COLO668 (cell line): ENCODE measurements around the gene CCDC198.

Experiments
- DNase-seq: peaks from one replicate; lab custom pipeline; 2025; ENCODE audit not compliant: unreplicated experiment; lab: John Stamatoyannopoulos, UW

The CCDC198 gene

GRCh38 chr14:57493467-57494181, at the start of gene CCDC198:
CCDC198 (minus strand) TSS chr14:57493857; CDS start chr14:57493715, 142 bp downstream.
- no peak for DNase-seq

GRCh38 chr14:57533214-57533613, 39.6 kb upstream of the CCDC198 start:
- DNase-seq: peak; percentile 31

- DNase-seq: no peak
Observed at GRCh38 chr14:57530571-57530970, 36.9 kb upstream of the CCDC198 start.

GRCh38 chr14:57526942-57527341, 33.3 kb upstream of the CCDC198 start:
- DNase-seq: no peak

GRCh38 chr14:57519043-57519442, 25.4 kb upstream of the CCDC198 start:
- no peak for DNase-seq

- peak; percentile 28 for DNase-seq
Observed at GRCh38 chr14:57512220-57512619, 18.6 kb upstream of the CCDC198 start.

- DNase-seq: no peak
Observed at GRCh38 chr14:57508756-57509155, 15.1 kb upstream of the CCDC198 start.

GRCh38 chr14:57502586-57503254, 9.1 kb upstream of the CCDC198 start:
- no peak for DNase-seq

- DNase-seq: no peak
Observed at GRCh38 chr14:57501039-57501557, 7.4 kb upstream of the CCDC198 start.

GRCh38 chr14:57498659-57499058, 5.0 kb upstream of the CCDC198 start:
- DNase-seq: no peak

GRCh38 chr14:57498035-57498434, 4.4 kb upstream of the CCDC198 start:
- no peak for DNase-seq

- DNase-seq: no peak
Observed at GRCh38 chr14:57495416-57495815, 1.8 kb upstream of the CCDC198 start.

- peak; percentile 22 for DNase-seq
Observed at GRCh38 chr14:57492859-57493258, 798 bp downstream of the CCDC198 start.

- no peak for DNase-seq
Observed at GRCh38 chr14:57491640-57492039, 2.0 kb downstream of the CCDC198 start.

GRCh38 chr14:57487771-57488170, 5.9 kb downstream of the CCDC198 start:
- no peak for DNase-seq

GRCh38 chr14:57486767-57487379, 6.8 kb downstream of the CCDC198 start:
- peak; percentile 25 for DNase-seq

- DNase-seq: no peak
Observed at GRCh38 chr14:57485635-57486034, 8.0 kb downstream of the CCDC198 start.

GRCh38 chr14:57482120-57482519, 11.5 kb downstream of the CCDC198 start:
- peak; percentile 32 for DNase-seq

- no peak for DNase-seq
Observed at GRCh38 chr14:57480051-57480450, 13.6 kb downstream of the CCDC198 start.

- no peak for DNase-seq
Observed at GRCh38 chr14:57479197-57479596, 14.5 kb downstream of the CCDC198 start.

GRCh38 chr14:57478050-57478449, 15.6 kb downstream of the CCDC198 start:
- no peak for DNase-seq

GRCh38 chr14:57470909-57471308, 22.7 kb downstream of the CCDC198 start:
- no peak for DNase-seq
